HepG2 (cell line): ENCODE data around the gene GNAI2. TPM values are rescaled to one million over a fixed set of nuclear protein-coding genes. Genes with fewer than 3 reads are reported as not detected.
A peak's percentile ranks its signal among the peaks of the same experiment; 100 is the strongest.

Source experiments
- CREB1 ChIP-seq, 2 experiments: fragments of 450-650 bp in 1 of 2; IDR thresholded peaks; 2 replicates each; pipeline ENCODE4 v1.6.1; 2016 to 2017; ENCODE audit warnings: control low read depth in 1 of 2, mild to moderate bottlenecking in 1 of 2, missing compliant biosample characterization in 1 of 2, missing genetic modification characterization in 1 of 2
- ETV5 ChIP-seq: IDR thresholded peaks from 2 replicates; pipeline ENCODE4 v1.6.1; 2018; ENCODE audit warnings: missing biosample characterization, missing genetic modification reagents, inconsistent platforms, borderline replicate concordance
- FOXA3 ChIP-seq: IDR thresholded peaks from 2 replicates; pipeline ENCODE4 v1.6.1; 2016; ENCODE audit warnings: missing genetic modification reagents, missing compliant biosample characterization
- HDAC6 ChIP-seq: fragments of 200-600 bp; sonication (generic); IDR thresholded peaks from 2 replicates; pipeline ENCODE4 v1.7.0; 2017; ENCODE audit warnings: mild to moderate bottlenecking, antibody characterized with exemption, low read length, low read depth
- KDM6A ChIP-seq: IDR thresholded peaks from 2 replicates; pipeline ENCODE4 v1.6.1; 2016; ENCODE audit warnings: low read depth
- KIAA2018 ChIP-seq: sonication (generic); formaldehyde crosslinking; IDR thresholded peaks from 2 replicates; pipeline ENCODE4 v1.5.0; 2020; ENCODE audit warnings: mild to moderate bottlenecking, missing genetic modification reagents, borderline replicate concordance
- MTF2 ChIP-seq: sonication (generic); formaldehyde crosslinking; IDR thresholded peaks from 2 replicates; pipeline ENCODE4 v1.5.0; 2020; ENCODE audit warnings: missing genetic modification reagents, borderline replicate concordance
- SIX1 ChIP-seq: sonication (generic); formaldehyde crosslinking; IDR thresholded peaks from 2 replicates; pipeline ENCODE4 v1.4.0; 2020; ENCODE audit warnings: missing genetic modification reagents, borderline replicate concordance
- SNRNP70 ChIP-seq: fragments of 200-400 bp; formaldehyde crosslinking; IDR thresholded peaks from 2 replicates; pipeline ENCODE4 v1.6.1; 2017; ENCODE audit warnings: mild to moderate bottlenecking, low read depth, low read length, moderate library complexity
- TFE3 ChIP-seq: IDR thresholded peaks from 2 replicates; pipeline ENCODE4 v1.6.1; 2016
- UBTF ChIP-seq: sonication (generic); formaldehyde crosslinking; IDR thresholded peaks from 2 replicates; pipeline ENCODE4 v1.4.0; 2020; ENCODE audit warnings: mild to moderate bottlenecking, missing genetic modification reagents
- ZNF337 ChIP-seq: sonication (generic); formaldehyde crosslinking; IDR thresholded peaks from 2 replicates; pipeline ENCODE4 v1.5.1; 2020; ENCODE audit warnings: missing genetic modification reagents, low read depth, mild to moderate bottlenecking, borderline replicate concordance
- ZNF672 ChIP-seq: sonication (generic); formaldehyde crosslinking; IDR thresholded peaks from 2 replicates; pipeline ENCODE4 v1.8.1; 2022; ENCODE audit warnings: missing genetic modification reagents
- polyA plus RNA-seq, 8 experiments: library from polyadenylated mRNA; depleted of rRNA in 3 of 8; stranded (reverse) in 7 of 8; unstranded in 1 of 8; fragments of >200 nt; fragmentation: Illumina TruSeq in 4 of 8; extraction: Trizol in 4 of 8; gene quantifications; 2 replicates each; pipeline versions ENCODE4 v1.2.1 to v1.2.3, GENCODE V29; 2011 to 2016; ENCODE audit warnings: low read depth in 4 of 8, missing spikeins in 1 of 8, mixed read lengths in 1 of 8; ENCODE audit not compliant: insufficient read depth in 1 of 8
- total RNA-seq, 5 experiments: library from RNA; depleted of rRNA; stranded (reverse); fragments of >200 nt; fragmentation: Illumina TruSeq; extraction: Trizol; gene quantifications; 2 replicates each; pipeline ENCODE4 v1.2.3, GENCODE V29; 2016; ENCODE audit warnings: low read depth in 1 of 5

The GNAI2 gene
- total and polyA plus RNA-seq, 2 of the 13 experiments (the other 11 are each of a cell fraction or from before 2014, with no cell fraction given), result 51.1 to 66.2 TPM

- no peak; the same call in 1 of the 2 replicates for TF ChIP-seq ETV5 (CRISPR knock-in tag)
- TF ChIP-seq ZNF672, result no peak
- TF ChIP-seq SNRNP70, result no peak
- no peak for TF ChIP-seq HDAC6
- TF ChIP-seq KIAA2018, result no peak
- TF ChIP-seq FOXA3 (CRISPR knock-in tag), result no peak
- TF ChIP-seq TFE3 (CRISPR knock-in tag), result peak; percentile 86
- peak; percentile 83 for TF ChIP-seq CREB1 (IDR thresholded peaks at IDR 0.05)
- no peak for TF ChIP-seq CREB1 (CRISPR knock-in tag; IDR thresholded peaks at IDR 0.05)
- TF ChIP-seq ZNF337, result no peak
- TF ChIP-seq MTF2, result no peak
- no peak for TF ChIP-seq SIX1 (CRISPR knock-in tag)
- no peak; the same call in 1 of the 2 replicates for TF ChIP-seq KDM6A (CRISPR knock-in tag)
- peak; percentile 51 for TF ChIP-seq UBTF (CRISPR knock-in tag)
Observed at GRCh38 chr3:50201573-50202315, 34.3 kb upstream of the GNAI2 start (continued).
